ENCODE measurements around the gene C16orf74.

- TF ChIP-seq POLR2A (IDR thresholded peaks at IDR 0.05): no peak
- no peak for TF ChIP-seq CTCF (IDR thresholded peaks at IDR 0.05)
These were observed 49.4 kb upstream of the C16orf74 start for GRCh38 chr16:85800321-85800669.

Data from Peyer's patch (tissue), 4 donors.